Thoracic aorta (tissue), 2 donors: ENCODE data around the gene CSF1. TPM values are rescaled to one million over a fixed set of nuclear protein-coding genes. Genes with fewer than 3 reads are reported as not detected.
"Not testable (repeated sequence)": the region's sequence is repeated elsewhere in the genome, so short reads cannot be mapped to it uniquely, and the experiment has no call there.

ENCODE experiments used
- ATAC-seq: fragments of 150-250 bp; one replicate; pipeline ENCODE4 v1.8.0; 2017; ENCODE audit warnings: low read depth; ENCODE audit not compliant: insufficient number of reproducible peaks, low FRiP score
- DNase-seq: peaks from one replicate; pipeline ENCODE4 v3.0.0-alpha.2; 2020; ENCODE audit warnings: low spot score
- H3K27ac ChIP-seq, 2 donors: fragments of 200-600 bp; sonication (generic); 1 replicate in 1 of 2; 2 replicates in 1 of 2; pipeline ENCODE4 v1.5.1; 2016; ENCODE audit warnings: mild to moderate bottlenecking in 2 of 2, moderate library complexity in 2 of 2
- H3K27me3 ChIP-seq: fragments of 200-600 bp; sonication (generic); replicated peaks from 2 replicates; pipeline ENCODE4 v1.6.0; 2016; ENCODE audit warnings: mild to moderate bottlenecking; ENCODE audit not compliant: insufficient read depth
- H3K36me3 ChIP-seq: fragments of 200-600 bp; sonication (generic); one replicate; pipeline ENCODE4 v1.5.1; 2016
- H3K4me1 ChIP-seq, 2 donors: fragments of 200-600 bp; sonication (generic); 1 replicate in 1 of 2; 2 replicates in 1 of 2; pipeline versions ENCODE4 v1.5.1 to v1.6.0; 2016; ENCODE audit warnings: low read depth in 2 of 2, mild to moderate bottlenecking in 1 of 2; ENCODE audit not compliant: control insufficient read depth in 1 of 2
- H3K4me3 ChIP-seq: fragments of 200-600 bp; sonication (generic); 2 replicates; pipeline ENCODE4 v1.5.1; 2016; ENCODE audit warnings: mild to moderate bottlenecking
- H3K9me3 ChIP-seq: fragments of 200-600 bp; sonication (generic); 2 replicates; pipeline ENCODE4 v1.5.1; 2016
- CTCF ChIP-seq: fragments of 200-600 bp; sonication (generic); IDR thresholded peaks from one replicate; pipeline ENCODE4 v1.5.1; 2019; ENCODE audit warnings: antibody characterized with exemption
- total RNA-seq, 2 donors: library from RNA; depleted of rRNA; stranded (reverse); fragments of >200 nt; gene quantifications; one replicate each; pipeline versions ENCODE4 v1.1.0 to v1.2.3, GENCODE V29; 2016

CSF1 gene
- total RNA-seq, 2 donors from 2014 or later: 146 to 171 TPM

- peak; percentile 64 for ATAC-seq
- TF ChIP-seq CTCF: peak; percentile 45
- no peaks in the 10 kb centered on the region for H3K9me3 ChIP-seq
- peaks cover 26 to 72% of the 10 kb centered on the region in 2 donors for H3K4me1 ChIP-seq
- H3K36me3 ChIP-seq: no peaks in the 10 kb centered on the region
- peak overlapping the region; percentile 92 to 96 for H3K27ac ChIP-seq
- DNase-seq: no peak
- peak overlapping the region; percentile 56 for H3K4me3 ChIP-seq
- H3K27me3 ChIP-seq: no peaks in the 10 kb centered on the region
Observed at GRCh38 chr1:109877317-109877771, 33.3 kb upstream of the CSF1 start.

GRCh38 chr1:109877776-109878175 is 32.9 kb upstream of the CSF1 start:
- Histone ChIP-seq H3K27ac (peak overlapping the region; percentile 80 to 96), H3K4me1 (peaks cover 26 to 72% of the 10 kb centered on the region in 2 donors), H3K9me3 (no peaks in the 10 kb centered on the region), H3K27me3 (no peaks in the 10 kb centered on the region), H3K36me3 (no peaks in the 10 kb centered on the region), H3K4me3 (peak overlapping the region; percentile 56)
- ATAC-seq: no peak
- peak; percentile 8 for TF ChIP-seq CTCF
- DNase-seq: no peak

- no peak overlapping the region for H3K4me3 ChIP-seq
- no peaks in the 10 kb centered on the region for H3K9me3 ChIP-seq
- H3K36me3 ChIP-seq: no peaks in the 10 kb centered on the region
- no peaks in the 10 kb centered on the region for H3K27me3 ChIP-seq
- TF ChIP-seq CTCF: no peak
- H3K4me1 ChIP-seq: peaks cover 21 to 72% of the 10 kb centered on the region in 2 donors
- peak overlapping the region; percentile 49 to 96 for H3K27ac ChIP-seq
- no peak for ATAC-seq
- no peak for DNase-seq
Observed at GRCh38 chr1:109878531-109879104, 32.0 kb upstream of the CSF1 start.

GRCh38 chr1:109879371-109879770 is 31.3 kb upstream of the CSF1 start:
- H3K36me3 ChIP-seq, H3K9me3 ChIP-seq, H3K4me3 ChIP-seq, ATAC-seq, H3K27me3 ChIP-seq, DNase-seq: not testable (repeated sequence)
- H3K27ac ChIP-seq: peak overlapping the region in 1 of 2 donors; percentile 96
- peaks cover 23 to 72% of the 10 kb centered on the region in 2 donors for H3K4me1 ChIP-seq

GRCh38 chr1:109879881-109880525 is 30.6 kb upstream of the CSF1 start:
- Histone ChIP-seq H3K27me3 (no peaks in the 10 kb centered on the region), H3K9me3 (no peaks in the 10 kb centered on the region), H3K4me3 (no peak overlapping the region), H3K36me3 (no peaks in the 10 kb centered on the region), H3K4me1 (peaks cover 18 to 68% of the 10 kb centered on the region in 2 donors), H3K27ac (peak overlapping the region in 1 of 2 donors; percentile 40)
- TF ChIP-seq CTCF: no peak
- DNase-seq: no peak
- no peak for ATAC-seq
